ENCODE data around the gene GNB2. TPM values are rescaled to one million over a fixed set of nuclear protein-coding genes. Genes with fewer than 3 reads are reported as not detected.

The GNB2 gene
- total RNA-seq, 1 experiment from 2014 or later: 105 TPM

GRCh38 chr7:100682991-100683658 is 9.6 kb downstream of the GNB2 start:
- H3K9me3 ChIP-seq (replicated peaks): no peaks in the 10 kb centered on the region
- no peak overlapping the region for H3K27ac ChIP-seq
- no peaks in the 10 kb centered on the region for H3K4me1 ChIP-seq
- no peak overlapping the region for H3K4me3 ChIP-seq
- no peak for DNase-seq
- peaks cover 76% of the 10 kb centered on the region for H3K36me3 ChIP-seq
- H3K27me3 ChIP-seq: no peaks in the 10 kb centered on the region

- no peaks in the 10 kb centered on the region for H3K9me3 ChIP-seq (replicated peaks)
- H3K4me1 ChIP-seq: no peaks in the 10 kb centered on the region
- no peak overlapping the region for H3K4me3 ChIP-seq
- peaks cover 76% of the 10 kb centered on the region for H3K36me3 ChIP-seq
- no peak for DNase-seq
- H3K27me3 ChIP-seq: no peaks in the 10 kb centered on the region
- H3K27ac ChIP-seq: no peak overlapping the region
Observed at GRCh38 chr7:100683659-100684533, 10.4 kb downstream of the GNB2 start.

GRCh38 chr7:100684534-100685042 is 11.0 kb downstream of the GNB2 start:
- DNase-seq: no peak
- H3K36me3 ChIP-seq: peaks cover 73% of the 10 kb centered on the region
- no peak overlapping the region for H3K4me3 ChIP-seq
- no peaks in the 10 kb centered on the region for H3K9me3 ChIP-seq (replicated peaks)
- no peaks in the 10 kb centered on the region for H3K27me3 ChIP-seq
- no peaks in the 10 kb centered on the region for H3K4me1 ChIP-seq
- H3K27ac ChIP-seq: no peak overlapping the region

GRCh38 chr7:100685049-100685605 is 11.6 kb downstream of the GNB2 start:
- Histone ChIP-seq H3K4me1 (no peaks in the 10 kb centered on the region), H3K36me3 (peaks cover 73% of the 10 kb centered on the region), H3K27ac (no peak overlapping the region), H3K4me3 (no peak overlapping the region), H3K9me3 (replicated peaks) (no peaks in the 10 kb centered on the region), H3K27me3 (no peaks in the 10 kb centered on the region)
- no peak for DNase-seq

- no peaks in the 10 kb centered on the region for H3K27me3 ChIP-seq
- no peak for DNase-seq
- no peaks in the 10 kb centered on the region for H3K9me3 ChIP-seq (replicated peaks)
- H3K4me3 ChIP-seq: no peak overlapping the region
- peaks cover 68% of the 10 kb centered on the region for H3K36me3 ChIP-seq
- H3K27ac ChIP-seq: no peak overlapping the region
- no peaks in the 10 kb centered on the region for H3K4me1 ChIP-seq
Observed at GRCh38 chr7:100685631-100686145, 12.1 kb downstream of the GNB2 start.

GRCh38 chr7:100686201-100686821 is 12.8 kb downstream of the GNB2 start:
- Histone ChIP-seq H3K27me3 (no peaks in the 10 kb centered on the region), H3K4me3 (no peak overlapping the region), H3K9me3 (replicated peaks) (no peaks in the 10 kb centered on the region), H3K27ac (no peak overlapping the region), H3K4me1 (no peaks in the 10 kb centered on the region), H3K36me3 (peaks cover 63% of the 10 kb centered on the region)
- no peak for DNase-seq

- DNase-seq: no peak
- no peaks in the 10 kb centered on the region for H3K27me3 ChIP-seq
- no peaks in the 10 kb centered on the region for H3K9me3 ChIP-seq (replicated peaks)
- H3K4me3 ChIP-seq: no peak overlapping the region
- peaks cover 60% of the 10 kb centered on the region for H3K36me3 ChIP-seq
- H3K27ac ChIP-seq: no peak overlapping the region
- no peaks in the 10 kb centered on the region for H3K4me1 ChIP-seq
Observed at GRCh38 chr7:100686822-100687211, 13.3 kb downstream of the GNB2 start.

GRCh38 chr7:100687261-100687660 is 13.7 kb downstream of the GNB2 start:
- H3K9me3 ChIP-seq (replicated peaks): no peaks in the 10 kb centered on the region
- H3K27me3 ChIP-seq: no peaks in the 10 kb centered on the region
- no peak overlapping the region for H3K27ac ChIP-seq
- no peak overlapping the region for H3K4me3 ChIP-seq
- H3K4me1 ChIP-seq: no peaks in the 10 kb centered on the region
- peaks cover 56% of the 10 kb centered on the region for H3K36me3 ChIP-seq
- no peak for DNase-seq

GRCh38 chr7:100687751-100688300 is 14.3 kb downstream of the GNB2 start:
- DNase-seq: no peak

GRCh38 chr7:100688326-100688860 is 14.9 kb downstream of the GNB2 start:
- Histone ChIP-seq H3K27ac (no peak overlapping the region), H3K27me3 (no peaks in the 10 kb centered on the region), H3K9me3 (replicated peaks) (no peaks in the 10 kb centered on the region), H3K36me3 (peaks cover 44% of the 10 kb centered on the region), H3K4me1 (peaks cover 5% of the 10 kb centered on the region; the same call in 1 of the 2 replicates), H3K4me3 (no peak overlapping the region)
- DNase-seq: no peak

More at GRCh38 chr7:100687751-100688300, 14.3 kb downstream of the GNB2 start:
- H3K36me3 ChIP-seq: peaks cover 50% of the 10 kb centered on the region
- H3K4me1 ChIP-seq: peaks cover 4% of the 10 kb centered on the region; the same call in 1 of the 2 replicates
- no peak overlapping the region for H3K4me3 ChIP-seq
- no peaks in the 10 kb centered on the region for H3K27me3 ChIP-seq
- H3K9me3 ChIP-seq (replicated peaks): no peaks in the 10 kb centered on the region
- H3K27ac ChIP-seq: no peak overlapping the region

- no peak for DNase-seq
- no peak overlapping the region for H3K27ac ChIP-seq
- peaks cover 5% of the 10 kb centered on the region; the same call in 1 of the 2 replicates for H3K4me1 ChIP-seq
- no peak overlapping the region for H3K4me3 ChIP-seq
- no peaks in the 10 kb centered on the region for H3K9me3 ChIP-seq (replicated peaks)
- H3K27me3 ChIP-seq: no peaks in the 10 kb centered on the region
- H3K36me3 ChIP-seq: peaks cover 40% of the 10 kb centered on the region
Observed at GRCh38 chr7:100689230-100690135, 15.9 kb downstream of the GNB2 start.

GRCh38 chr7:100691676-100692577 is 18.4 kb downstream of the GNB2 start:
- H3K4me3 ChIP-seq: no peak overlapping the region
- no peaks in the 10 kb centered on the region for H3K9me3 ChIP-seq (replicated peaks)
- H3K4me1 ChIP-seq: peaks cover 5% of the 10 kb centered on the region; the same call in 1 of the 2 replicates
- H3K27ac ChIP-seq: no peak overlapping the region
- peaks cover 23% of the 10 kb centered on the region for H3K36me3 ChIP-seq
- H3K27me3 ChIP-seq: no peaks in the 10 kb centered on the region
- DNase-seq: peak; percentile 78 to 85

Data from SJCRH30 (cell line).